GM21390 (cell line): Measurements from ENCODE around the gene HSF4.

Experiments
- ATAC-seq: cut with Tn5 transposase; IDR thresholded peaks from one replicate; pipeline ENCODE4 v1.9.1; 2021; ENCODE audit not compliant: unreplicated experiment

The HSF4 gene

GRCh38 chr16:67149276-67150046 is 15.1 kb upstream of the HSF4 start:
- ATAC-seq, result no peak

DNA sequence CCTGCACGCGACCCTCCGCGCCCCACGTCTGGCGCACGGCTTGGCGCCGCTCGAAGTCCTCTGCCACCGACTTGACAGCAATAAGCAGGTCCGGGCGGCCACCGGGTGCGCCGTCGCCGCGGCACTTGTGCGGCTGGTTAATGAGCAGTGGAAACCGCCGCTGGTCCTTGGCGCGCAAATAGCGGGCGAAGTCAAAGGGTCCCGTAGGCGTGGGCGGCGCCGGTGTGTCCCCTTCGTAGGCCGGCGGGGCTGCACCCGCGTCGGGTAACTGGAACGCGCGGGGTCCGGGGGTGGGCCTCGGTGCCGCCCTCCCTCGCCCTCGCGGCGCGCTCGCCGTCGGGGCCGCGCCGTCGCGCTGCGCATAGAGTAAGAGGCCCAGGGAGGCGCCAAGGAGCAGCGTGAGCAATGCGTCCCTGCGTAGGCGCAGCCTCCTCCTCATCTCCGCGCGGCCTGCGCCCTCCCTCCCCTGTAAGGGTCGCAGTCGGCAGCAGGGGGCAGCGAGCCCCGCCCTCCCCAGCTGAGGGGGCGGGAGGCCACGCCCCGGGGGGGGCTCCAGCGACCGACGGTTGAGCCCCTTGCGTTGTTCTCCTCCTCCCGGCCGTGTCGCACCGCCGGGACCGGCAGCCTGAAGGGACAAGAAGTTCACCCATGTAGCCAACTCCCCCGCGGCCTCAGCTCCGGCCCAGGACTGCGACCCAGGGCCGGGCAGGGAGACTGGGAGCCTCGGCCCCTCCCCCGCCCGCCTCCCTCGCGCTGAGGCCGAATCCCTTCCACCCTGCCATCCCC is 14.3 kb upstream of the HSF4 start:
- peak; percentile 24 for ATAC-seq

DNA sequence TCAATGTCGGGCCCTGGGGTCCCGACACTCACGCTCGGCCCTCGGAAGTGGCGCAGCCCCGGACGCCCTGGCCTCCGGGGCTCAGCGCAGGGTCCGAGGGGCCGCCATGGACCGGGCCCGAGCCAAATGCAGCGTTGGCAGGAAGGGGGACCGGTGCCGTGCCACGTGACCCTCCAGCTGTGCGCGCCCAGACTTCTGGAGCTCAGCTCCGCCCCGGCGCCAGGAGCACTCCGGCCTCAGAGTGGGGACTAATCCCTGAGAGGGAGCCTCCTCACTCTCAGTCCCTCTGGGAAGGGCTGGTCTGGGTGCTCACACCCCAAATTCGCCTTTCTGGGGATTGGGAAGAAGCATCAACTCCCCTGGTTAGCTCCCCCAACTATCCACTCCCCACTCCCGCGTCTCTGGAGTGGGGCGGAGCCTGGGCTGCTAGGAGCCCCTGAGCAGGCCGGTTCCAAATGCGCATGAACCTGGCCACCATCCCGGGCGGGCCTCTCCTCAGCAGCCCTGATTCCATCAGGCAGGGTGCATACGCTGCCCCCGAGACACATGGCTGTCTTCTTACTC is 13.6 kb upstream of the HSF4 start, which contains the start of gene B3GNT9:
TSS of gene B3GNT9 (minus strand) at position 166 of the 564 bp plus-strand sequence. CDS start 513 bp downstream, outside the sequence.
- ATAC-seq, result peak; percentile 70

- ATAC-seq, result no peak
These were observed 13.0 kb upstream of the HSF4 start for GRCh38 chr16:67151431-67152097.

- no peak for ATAC-seq
These were observed 9.8 kb upstream of the HSF4 start for GRCh38 chr16:67154578-67155294.

DNA sequence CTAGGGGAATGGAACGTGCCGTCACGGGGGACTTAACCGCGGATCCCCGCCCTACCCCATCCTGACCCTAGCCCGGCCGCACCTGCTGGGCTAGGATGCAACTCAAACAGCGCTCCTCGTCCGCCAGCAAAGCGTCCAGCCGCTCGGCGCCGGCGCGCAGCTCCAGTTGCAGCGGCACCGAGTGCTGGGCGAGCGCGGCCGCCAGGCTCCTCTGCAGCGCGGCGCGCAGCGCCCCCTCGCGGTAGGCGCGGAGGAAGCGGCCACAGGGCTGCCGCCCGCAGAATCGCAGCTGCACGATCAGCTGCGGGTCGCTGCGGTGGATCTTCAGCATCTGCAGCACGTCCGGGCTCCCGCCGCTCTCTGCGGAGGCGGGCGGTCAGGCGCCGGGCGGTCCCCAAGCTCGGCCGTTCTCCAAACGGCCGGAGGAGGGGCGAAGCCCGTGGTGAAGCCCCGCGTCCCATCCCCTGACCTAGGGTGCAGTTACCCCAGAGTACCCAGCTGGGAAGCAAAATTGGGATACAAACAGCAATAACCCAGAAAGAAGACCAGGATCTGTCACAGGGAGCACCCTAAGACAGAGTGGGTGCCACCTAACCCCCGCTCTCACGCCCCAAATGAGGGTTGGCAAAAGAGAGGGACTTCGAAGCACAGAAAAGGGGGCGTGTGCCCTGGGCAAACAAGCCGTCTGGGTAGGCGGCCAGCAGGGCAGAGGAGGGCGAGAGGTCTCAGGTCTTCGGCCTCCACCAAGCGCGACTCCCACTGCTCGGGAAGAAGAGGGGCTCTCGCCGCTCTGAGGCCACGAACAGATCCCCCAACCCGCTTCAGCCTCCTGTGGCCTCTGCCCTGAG is 9.0 kb upstream of the HSF4 start:
- ATAC-seq, result no peak

DNA sequence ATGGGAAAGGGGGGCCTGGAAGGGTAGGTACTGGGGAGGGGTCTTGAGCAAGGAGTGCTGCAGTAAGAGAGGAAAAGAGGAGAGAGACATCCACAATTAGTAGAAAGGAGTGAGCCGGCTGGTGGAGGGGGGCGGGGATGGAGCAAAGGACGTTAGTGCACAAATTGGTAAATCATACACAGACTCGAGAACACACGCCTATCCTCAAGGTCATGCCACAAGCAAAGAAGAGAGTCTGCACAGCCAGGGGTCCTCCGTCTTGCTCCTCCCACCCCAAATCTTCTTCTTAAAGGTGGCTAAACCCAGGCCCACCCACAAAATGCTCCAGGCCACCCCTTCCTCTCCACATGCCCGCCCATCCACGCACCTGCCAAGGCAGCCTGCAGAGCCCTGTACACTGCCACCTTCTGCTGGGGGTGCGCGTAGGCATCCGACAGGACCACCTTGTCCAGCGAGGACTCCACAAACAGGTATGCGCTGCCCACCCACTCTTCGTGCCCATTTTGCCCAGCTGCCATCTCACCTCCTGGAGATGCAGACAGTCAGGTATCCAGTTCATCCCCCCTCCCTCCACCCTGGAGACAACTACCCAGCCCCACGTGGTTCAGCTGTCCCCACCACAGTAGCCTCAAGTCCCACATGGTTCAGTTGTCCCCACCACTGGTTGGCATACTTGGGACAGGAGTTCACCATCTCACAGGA is 8.3 kb upstream of the HSF4 start:
- ATAC-seq, result no peak

GRCh38 chr16:67157106-67157748 is 7.3 kb upstream of the HSF4 start:
- ATAC-seq, result no peak

GRCh38 chr16:67157892-67158635 is 6.5 kb upstream of the HSF4 start:
- no peak for ATAC-seq

DNA sequence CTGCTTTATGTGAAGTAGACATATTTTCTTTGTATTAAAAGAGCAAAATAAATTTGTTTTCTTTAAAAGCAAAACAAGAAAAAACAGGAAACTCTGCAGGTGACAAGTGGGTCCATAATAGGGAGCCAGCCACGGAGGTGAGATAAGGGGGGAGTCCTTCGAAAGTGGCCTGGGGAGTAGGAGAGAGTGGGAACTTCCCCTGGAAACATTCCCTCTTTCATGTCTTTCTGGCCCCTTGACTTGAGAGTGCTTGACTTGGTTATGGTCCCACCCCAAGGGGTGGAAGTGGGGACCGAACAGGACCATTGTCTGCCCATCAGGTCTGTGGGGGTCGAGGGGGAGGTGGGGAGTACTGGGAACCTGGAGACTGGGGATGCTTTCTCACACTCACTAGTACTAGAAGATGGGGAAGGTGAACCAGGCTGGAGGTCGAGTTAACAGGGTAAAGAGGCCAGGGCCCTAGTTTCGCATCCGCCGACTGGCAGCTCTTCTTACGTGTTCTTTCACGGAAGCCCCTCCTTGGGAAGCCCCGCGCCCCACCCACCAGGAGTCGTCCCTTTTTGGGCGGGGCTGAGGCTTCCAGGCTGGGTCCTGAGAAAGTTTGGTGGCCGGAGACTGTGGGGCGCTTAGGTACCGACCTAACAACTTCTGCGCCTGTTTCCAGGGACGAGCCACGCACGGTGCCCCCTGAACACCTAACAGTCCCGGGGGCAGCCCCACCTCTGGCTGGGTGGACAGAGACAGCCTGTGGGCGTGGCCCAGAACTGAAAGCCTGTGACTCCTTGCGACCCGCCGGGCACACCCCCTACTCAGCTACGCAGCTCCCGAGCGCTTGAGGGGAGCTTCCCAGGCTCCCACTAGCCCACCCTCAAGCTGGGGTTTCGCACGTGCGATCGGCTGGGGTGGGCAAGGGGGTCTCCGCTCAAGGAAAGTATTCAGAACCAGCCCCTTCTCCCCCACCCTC is 5.6 kb upstream of the HSF4 start:
- ATAC-seq, result peak; percentile 34

DNA sequence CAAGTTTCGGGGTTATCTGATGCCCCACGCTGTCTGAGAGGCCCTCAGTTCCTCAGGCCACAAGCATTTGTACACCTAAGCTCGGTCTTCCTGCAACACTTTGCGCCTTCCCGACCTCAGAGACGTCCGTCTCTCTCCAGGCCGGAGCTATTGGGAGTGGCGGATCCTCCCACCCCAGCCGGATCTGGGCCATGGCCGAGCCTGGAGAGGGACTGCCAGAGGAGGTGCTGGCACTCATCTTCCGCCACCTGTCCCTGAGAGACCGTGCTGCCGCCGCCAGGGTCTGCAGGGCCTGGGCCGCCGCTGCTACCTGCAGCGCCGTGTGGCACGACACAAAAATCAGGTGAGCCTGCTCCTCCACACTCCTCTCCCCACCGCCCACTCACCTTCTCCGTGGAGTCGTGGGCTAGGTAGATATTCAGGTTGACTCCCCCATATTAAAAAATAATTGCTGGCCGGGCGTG is 2.9 kb upstream of the HSF4 start:
- no peak for ATAC-seq

DNA sequence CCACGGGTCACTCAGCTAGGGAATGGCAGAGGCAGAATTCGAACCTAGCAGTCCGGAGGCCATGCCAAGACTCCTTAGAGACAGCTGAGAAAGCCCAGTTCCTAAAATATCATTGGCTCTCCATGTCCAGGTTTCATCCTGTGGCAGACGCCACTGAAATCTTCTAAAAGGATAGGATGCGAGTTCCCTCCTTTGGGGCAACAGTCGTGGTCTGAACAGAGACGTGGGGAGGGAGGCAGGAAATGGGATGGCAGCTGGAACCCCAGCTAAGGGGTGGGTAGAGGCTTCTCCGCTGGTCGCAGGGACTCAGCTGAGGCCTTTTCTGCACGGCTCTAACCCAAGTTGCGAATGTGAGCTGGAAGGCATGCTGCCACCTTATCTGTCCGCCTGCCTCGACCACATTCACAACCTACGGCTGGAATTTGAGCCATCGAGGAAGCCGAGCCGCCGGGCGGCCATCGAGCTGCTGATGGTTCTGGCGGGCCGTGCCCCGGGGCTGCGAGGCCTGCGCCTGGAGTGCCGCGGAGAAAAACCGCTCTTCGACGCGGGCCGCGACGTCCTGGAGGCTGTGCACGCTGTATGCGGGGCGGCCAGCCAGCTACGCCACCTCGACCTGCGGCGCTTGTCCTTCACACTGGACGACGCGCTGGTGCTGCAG is 1.9 kb upstream of the HSF4 start:
- ATAC-seq, result no peak

GRCh38 chr16:67163164-67163998 is 1.2 kb upstream of the HSF4 start:
- no peak for ATAC-seq

- ATAC-seq, result no peak
These were observed 466 bp upstream of the HSF4 start for GRCh38 chr16:67163999-67164558.
